Measurements from ENCODE around the gene ZNF367.
"Not testable (repeated sequence)": the region's sequence is repeated elsewhere in the genome, so short reads cannot be mapped to it uniquely, and the experiment has no call there.

Gene ZNF367

DNA sequence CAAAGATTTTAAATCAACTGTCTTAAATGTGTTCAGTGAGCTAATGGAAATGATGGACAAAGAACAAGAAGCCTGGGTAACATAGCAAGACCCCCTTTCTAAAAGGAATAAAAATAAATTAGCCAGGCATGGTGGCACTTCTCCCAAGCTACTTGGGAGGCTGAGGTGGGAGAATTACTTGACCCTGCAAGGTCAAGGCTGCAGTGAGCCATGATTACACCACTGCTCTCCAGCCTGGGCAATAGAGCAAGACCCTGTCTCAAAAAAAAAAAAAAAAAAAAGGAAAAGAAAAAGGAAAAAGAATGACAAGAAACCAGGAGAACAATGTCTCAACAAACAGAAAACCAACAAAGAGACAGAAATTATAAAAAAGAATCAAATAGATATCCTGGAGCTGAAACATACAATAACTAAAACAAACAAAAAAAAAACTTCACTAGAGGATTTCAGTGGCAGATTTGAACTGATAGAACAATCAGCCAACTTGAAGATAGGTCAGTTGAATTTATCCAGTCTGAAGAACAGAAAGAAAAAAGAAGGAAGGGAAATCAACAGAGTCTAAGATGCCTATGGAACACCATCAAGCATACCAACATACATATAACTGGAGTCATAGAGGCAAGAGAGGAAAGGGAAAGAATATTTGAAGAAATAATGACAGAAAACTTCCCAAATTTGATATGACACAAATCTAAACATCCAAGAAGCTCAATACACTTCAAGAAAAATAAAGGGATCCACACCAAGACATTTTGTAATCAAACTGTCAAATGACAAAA lies 17.8 kb downstream of the ZNF367 start:
- no peak for DNase-seq (ENCODE audit: low read depth)

DNA sequence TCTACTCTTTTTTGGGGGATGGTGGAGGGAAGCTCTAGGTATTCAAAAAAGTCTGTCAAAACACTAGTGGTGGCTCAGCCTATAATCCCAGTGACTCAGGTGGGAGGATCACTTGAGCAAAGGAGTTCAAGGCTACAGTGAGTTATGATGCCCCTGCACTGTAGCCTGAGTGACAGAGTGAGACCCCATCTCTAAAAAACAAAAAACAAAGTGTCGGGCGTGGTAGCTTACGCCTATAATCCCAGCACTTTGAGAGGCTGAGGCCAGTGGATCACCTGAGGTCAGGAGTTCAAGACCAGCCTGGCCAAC lies 18.9 kb downstream of the ZNF367 start:
- DNase-seq (ENCODE audit: low read depth), result no peak

DNA sequence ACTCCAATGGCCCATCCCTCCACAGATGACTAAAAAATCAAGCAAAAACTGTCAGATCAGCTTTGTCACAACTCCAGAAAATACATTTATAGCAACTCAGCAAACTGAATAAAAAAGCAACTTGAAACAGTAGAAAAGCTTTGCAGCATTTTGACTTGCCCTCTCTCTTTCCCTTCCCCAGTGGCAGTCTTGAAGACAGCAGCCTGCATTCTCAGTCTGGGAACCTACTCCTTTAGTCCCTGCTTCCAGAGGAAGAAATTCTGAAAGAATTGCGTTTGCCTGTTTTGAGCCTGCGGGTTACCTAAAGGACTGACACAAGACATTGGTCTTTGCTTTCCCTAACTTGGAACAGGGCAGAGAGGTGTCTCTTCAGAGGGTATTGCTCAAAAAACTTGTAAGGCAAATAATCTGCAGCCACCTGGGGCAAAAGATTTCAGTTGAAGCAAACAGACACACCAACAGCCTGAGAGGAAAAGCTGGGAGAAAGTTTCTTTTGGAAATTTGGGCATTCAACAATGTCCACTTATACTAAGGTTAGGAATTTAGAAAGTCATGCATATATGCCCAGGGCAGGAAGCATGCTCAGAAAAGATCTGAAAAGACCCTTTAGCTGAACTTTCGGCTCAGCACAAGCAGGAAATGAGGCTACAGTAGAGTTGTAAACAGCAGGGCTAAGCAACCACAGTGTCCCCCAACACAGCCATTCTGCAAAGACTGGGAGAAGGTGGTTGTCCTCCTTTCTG lies 19.4 kb downstream of the ZNF367 start:
- DNase-seq (ENCODE audit: low read depth), result no peak

DNA sequence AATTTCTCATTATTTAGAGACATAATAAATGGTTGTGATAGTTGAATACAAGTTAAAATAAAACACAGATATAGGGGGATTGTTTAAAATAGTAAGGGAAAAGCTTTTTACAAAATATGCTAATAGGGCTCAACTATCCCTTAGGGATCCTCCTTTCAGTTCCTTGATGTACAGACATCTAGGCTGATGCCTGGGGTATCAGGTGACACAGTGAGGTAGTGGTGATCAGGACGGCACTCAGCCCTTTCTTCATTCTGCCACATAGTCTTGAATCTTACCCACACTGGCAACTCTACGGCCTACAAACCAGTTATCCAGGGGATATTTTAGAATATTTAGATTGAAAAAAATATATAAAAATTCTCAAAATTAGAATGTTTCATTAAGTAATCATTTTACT lies 22.2 kb downstream of the ZNF367 start:
- no peak for DNase-seq (ENCODE audit: low read depth)

DNA sequence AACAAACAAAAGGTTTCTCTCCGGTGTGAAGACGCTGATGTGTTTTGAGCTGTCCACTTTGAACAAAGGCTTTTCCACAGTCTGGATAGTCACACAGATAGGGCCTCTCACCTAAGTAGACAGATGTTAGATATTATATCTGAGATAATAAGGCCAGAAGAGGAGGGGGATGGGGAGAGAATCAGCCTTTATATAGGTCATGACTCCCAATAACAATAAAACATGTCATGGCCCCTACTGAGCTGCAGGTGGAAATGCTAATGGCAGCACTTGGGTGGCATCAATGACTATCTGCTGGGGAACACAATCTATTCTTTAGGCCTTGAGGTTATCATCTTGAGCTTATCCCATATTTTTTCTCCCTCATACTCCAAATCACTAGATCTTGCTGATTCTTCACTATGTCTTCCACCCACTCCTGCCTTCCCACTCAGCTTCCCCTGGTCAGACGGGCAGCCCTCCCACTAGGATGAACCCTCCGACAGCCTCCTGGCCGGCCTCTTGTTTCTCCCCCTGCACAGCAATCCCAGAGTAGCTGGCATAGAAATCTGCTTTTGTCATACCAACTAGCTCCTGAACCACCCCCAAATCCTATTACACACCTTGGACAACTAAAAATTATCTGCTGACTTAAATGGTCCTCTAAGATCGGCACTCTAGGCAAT lies 23.2 kb downstream of the ZNF367 start:
- no peak for DNase-seq (ENCODE audit: low read depth)

DNA sequence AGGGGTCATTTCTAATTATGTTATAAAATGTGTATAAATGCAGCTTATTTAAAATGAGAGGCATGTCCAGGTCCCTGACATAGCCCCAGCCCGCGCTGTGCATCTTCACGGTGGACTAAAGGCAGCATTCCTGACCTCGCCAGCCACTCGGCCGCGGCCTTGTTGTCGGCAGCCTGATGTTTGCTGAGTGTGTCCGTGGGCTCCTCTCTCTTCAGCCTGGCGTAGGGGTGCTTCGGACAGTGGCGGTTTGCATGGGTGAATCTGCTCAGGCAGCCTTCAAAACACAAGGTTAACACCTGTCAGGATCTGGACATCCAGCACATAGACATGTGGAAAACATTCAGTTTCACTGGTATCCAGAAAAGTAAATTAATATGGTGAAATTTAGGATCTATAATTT lies 25.9 kb downstream of the ZNF367 start:
- no peak for DNase-seq (ENCODE audit: low read depth)

DNA sequence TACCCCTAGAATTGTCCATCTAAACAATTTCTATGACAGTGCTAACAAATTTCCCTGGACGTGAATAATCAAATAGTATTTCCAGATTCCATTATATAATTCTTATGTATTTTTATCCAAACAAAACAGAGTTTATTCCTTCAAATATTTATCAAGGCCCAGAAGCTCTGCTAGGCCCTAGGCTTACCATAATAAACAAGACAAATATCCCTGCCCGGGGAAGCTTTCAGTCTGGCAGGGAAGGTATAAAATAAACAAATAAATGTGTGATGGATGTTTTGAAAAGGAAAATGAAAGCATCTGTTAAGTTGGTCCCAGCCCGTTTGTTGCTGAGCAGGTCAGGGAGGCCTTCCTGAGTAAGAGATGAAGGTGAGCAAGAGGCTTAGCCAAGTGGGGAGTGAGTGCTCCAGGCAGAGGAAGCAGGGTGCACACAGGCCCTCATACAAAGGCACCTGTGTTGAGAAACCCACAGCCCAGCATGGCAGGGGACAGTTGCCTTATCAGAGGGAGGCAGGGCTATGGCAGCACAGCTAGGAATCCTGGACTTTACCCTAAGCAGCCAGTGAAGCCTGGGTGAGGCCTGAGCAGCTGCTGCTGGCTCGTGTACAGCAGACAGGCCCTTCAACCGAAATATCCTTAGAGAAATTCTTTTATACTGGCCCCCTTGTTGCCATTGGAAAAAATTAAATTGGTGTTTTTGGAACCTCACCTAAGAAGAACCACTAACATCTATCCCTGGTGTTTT lies 27.0 kb downstream of the ZNF367 start:
- DNase-seq (ENCODE audit: low read depth), result no peak

DNA sequence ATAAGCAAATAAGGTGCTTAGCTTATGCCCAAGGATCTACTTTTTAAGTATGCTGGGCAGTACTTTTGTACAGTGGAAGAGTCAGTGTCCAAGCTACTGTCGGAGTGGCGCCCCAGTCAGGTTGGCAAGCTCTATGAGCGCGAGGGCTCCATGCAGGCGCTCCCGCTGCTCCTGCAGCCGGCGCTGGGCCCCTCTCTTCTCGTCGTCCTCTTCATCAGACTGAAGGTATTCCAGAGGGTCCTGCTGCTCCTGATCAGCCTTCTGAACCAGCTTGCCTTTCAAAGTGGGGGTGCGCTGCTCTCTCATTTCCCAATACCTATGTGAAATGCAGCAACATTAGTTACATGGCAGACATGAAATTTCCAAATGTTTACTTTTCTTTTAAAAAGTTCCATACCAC lies 30.0 kb downstream of the ZNF367 start:
- no peak for DNase-seq (ENCODE audit: low read depth)

DNA sequence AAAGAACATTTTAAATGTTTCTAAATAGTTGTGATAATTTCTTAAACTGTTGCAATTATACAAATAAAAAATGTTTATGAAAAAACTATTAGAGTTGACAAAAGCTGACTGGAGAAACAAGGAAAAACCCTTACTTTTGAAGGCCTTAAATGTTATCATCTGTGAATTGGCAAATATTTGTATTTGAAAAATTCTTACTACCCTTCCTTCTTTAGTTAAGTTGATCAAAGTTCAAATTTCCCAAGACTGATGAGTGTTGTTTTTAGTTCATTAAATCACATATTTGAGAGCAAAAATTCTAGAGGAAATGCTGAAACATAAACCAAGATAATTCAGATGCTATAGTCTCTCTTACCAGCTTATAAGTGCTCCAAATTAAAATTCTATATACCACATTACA lies 32.0 kb downstream of the ZNF367 start:
- no peak for DNase-seq (ENCODE audit: low read depth)

DNA sequence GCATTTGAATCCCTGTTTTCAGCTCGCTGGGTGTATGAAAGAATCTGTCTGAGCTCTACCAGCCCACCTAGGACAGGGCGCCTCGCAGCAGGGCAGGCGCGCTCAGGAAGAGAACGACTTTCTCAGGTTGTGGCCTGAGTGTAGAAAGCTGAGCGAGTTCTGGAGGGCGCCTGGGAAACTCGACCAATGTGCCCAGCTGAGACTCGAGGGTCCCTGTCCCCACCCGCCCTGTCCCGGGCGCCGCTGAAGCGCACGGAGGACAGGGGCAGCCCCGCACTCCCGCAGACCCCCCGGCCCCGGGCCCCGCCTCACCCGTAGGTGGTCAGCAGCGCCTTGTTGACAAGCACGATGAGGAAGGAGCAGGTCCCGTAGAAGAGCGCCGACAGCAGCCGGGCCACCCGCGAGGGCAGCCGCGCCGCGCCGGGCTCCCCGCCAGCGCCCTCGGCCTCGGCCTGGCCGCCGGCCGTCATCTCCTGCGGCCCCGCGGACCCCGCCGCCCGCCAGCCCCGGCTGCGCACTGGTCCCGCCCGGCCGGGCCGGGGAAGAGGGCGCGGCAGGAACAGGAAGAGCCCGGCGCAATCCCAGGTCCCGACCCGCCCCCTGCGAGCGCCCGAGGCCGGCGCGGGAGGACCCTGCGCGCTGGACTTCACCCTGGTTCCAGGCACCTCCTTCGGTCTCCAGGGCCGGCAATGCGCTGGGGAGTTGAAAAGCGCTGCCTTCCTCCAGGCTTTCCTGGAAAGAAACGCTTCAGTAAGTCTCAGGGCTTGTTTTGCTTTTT lies 34.8 kb downstream of the ZNF367 start, which contains the start of gene SLC35D2:
SLC35D2 (minus strand) TSS at position 547 of the 778 bp plus-strand sequence; CDS start at position 470, 77 bp downstream.
- peak; percentile 74 for DNase-seq (ENCODE audit: low read depth)

DNA sequence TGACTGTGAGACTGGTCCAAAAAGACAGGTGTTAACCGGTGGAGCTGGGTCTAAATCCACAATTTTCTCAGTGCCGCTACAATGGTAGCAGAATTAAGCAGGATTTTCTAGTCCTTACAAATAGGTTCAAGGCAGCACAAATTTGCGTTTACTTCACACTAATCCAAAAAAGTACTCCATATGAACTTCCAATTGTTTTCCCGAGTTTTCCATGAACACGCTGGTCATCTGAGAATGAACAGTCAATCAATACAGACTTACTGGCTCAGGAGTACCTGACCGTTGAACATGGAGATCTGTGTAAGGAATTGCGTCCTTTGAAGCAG lies 35.4 kb downstream of the ZNF367 start:
- no peak for DNase-seq (ENCODE audit: low read depth)

DNA sequence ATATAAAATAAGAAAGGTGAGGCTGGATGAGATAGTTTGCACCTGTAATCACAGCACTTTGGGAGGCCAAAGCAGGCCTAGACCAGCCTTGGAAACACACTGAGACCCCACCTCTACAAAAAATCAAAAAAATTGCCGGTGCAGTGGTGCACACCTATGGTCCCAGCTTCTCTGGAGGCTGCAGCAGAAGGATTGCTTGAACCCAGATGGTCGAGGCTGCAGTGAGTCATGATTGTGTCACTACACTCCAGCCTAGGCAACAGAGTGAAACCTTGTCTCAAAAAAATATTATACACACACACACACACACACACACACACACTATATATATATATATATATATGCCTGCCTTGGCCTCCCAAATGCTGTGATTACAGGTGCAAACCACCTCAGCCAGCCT lies 36.0 kb downstream of the ZNF367 start:
- peak; percentile 25 for DNase-seq (ENCODE audit: low read depth)

DNA sequence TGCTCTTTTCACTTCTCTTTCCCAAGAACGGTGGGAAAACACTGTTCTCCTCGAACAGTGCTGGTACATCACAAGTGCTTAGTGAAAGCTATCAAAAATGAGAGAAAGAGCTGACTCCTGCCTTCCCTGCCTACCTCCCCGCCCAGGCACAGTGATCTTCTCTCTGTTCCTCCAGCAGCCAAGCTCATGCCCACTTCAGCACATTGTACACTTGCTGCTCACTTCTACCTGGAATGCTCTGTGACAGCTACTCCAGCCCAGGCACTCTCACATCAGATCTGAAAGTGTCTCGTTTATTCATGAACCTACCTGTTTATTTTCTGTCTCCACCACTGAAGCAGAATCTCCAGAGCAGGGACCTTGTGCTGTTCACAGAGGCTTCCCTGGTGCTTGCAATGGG lies 36.5 kb downstream of the ZNF367 start:
- no peak for DNase-seq (ENCODE audit: low read depth)

DNA sequence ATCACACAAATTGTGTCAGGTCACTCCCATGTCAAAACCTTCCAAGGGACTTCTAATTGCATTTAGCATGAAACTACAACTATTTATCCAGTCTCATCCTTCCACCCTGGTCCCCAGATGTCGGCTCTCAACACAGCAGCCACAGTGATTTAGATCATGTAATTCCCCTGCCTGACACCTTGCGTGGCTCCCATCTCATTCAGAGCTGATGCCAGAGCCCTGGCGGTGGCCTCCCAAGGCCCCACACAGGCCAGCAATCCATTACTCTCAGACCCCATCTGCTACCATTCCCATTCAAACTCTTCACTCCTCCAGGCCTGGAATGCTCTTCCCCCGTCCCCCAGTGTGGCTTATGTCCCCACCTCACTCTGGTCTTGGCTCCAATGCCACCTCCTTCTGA lies 37.0 kb downstream of the ZNF367 start:
- DNase-seq (ENCODE audit: low read depth), result no peak

DNA sequence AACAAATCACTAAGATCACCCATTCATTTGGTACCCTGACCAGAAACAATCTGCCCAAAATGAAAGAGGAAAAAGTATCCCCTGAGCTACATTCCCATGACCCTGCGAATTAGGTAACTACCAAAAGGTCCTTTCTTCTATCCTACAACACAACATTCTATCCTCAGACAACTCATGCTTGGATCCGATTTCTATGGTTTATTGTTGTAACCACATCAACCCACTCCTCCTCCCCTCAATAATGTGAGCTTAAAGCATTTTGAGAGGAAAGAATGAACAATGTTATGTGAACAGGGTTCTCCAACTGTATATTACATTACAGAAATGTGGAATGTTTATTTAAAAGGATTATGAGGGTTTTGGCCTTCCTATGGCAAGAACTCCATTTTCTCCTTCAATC lies 38.7 kb downstream of the ZNF367 start:
- no peak for DNase-seq (ENCODE audit: low read depth)

DNA sequence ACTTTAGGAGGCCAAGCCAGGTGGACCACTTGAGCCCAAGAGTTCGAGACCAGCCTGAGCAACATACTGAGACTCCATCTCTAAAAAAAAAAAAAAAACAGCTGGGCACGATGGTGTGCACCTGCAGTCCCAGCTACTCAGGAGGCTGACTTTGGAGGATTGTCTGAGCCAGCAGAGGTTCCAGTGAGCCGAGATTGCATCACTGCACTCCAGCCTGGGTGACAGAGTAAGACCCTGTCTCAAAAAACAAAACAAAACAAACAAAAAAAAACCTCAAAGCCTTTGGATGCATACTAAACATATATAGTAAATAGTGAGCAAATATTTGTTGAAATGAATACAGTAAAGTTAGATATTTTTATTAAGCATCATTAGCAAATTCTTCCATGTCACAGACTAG lies 40.0 kb downstream of the ZNF367 start:
- DNase-seq (ENCODE audit: low read depth), result no peak

DNA sequence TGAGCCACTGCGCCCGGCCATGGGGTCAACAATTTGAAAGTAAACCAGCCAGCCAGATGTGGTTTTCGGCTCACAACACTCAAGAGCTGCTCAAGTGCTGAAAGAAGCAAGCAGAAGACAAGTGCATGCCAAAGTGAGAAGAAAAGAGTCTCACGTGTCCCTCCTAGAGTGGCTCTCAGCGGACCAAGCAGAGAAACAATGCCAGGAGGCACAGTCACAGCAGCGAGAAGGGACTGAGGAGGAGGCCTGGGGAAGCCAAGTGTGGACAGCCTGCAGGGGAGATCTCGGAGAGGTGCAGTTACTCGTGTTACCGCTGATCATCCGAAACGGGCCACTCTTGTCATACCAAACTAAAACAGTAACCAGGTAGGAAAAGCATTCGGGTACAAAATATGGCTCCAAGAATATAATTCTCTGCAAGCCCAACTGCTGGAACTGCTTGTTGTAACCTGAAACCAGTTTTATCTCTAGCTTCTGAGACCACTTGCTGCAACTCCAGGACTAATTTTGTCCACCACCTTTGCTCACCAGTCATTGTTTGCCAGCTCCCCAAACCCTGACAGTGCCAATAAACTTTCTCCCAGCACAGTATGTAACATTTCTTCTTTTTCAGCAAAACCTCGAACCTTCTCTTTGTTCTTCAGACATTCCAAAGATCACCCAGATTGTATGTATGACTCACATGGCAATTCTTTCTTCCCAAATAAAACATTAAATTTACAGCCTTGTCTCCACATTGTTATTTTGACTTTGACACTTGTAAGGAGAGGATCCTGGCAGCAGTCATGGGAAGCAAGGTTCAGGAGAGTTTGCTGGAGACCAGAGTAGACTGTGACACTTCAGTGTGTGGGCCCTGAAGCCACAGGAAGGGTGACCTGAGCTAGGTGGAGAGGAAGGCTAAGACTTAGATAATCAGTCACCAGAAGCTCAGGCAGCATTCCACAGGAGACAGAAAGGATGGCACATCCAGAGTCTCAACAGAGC lies 41.0 kb downstream of the ZNF367 start:
- DNase-seq (ENCODE audit: low read depth), result peak; percentile 84

DNA sequence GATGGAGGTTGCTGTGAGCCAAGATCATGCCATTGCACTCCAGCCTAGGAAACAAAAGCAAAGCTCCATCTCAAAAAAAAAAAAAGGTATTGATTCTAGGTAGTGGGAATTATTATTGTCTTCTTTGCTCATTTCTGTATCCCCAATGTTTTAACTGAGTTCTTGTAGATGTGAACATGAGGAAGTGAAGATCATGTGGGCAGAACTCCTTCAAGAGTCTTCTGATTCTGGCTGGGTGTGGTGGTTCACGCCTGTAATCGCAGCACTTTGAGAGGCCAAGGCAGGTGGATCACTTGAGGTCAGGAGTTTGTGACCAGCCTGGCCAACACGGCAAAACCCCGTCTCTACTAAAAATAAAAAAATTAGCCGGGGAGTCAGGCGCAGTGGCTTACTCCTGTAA lies 42.7 kb downstream of the ZNF367 start:
- DNase-seq (ENCODE audit: low read depth), result not testable (repeated sequence)

DNA sequence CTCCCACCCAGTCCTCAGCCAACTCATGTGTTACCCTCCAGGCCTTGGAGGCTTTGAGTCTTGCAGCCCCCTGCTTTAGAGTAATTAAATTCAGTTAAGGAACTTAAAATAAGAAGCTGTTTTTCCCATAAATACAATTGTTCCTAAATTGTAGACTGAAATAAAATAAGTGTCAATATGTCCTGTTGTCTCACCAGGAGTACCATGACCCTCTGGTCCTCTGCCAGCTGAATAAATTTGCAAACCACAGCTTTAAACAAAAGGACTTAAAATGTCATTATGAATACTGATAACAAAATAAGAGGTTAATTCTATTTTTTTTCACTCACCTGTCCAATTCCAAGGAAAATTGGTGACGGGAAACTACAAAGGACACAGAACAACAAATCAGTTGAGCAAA lies 50.2 kb downstream of the ZNF367 start:
- no peak for DNase-seq (ENCODE audit: low read depth)

DNA sequence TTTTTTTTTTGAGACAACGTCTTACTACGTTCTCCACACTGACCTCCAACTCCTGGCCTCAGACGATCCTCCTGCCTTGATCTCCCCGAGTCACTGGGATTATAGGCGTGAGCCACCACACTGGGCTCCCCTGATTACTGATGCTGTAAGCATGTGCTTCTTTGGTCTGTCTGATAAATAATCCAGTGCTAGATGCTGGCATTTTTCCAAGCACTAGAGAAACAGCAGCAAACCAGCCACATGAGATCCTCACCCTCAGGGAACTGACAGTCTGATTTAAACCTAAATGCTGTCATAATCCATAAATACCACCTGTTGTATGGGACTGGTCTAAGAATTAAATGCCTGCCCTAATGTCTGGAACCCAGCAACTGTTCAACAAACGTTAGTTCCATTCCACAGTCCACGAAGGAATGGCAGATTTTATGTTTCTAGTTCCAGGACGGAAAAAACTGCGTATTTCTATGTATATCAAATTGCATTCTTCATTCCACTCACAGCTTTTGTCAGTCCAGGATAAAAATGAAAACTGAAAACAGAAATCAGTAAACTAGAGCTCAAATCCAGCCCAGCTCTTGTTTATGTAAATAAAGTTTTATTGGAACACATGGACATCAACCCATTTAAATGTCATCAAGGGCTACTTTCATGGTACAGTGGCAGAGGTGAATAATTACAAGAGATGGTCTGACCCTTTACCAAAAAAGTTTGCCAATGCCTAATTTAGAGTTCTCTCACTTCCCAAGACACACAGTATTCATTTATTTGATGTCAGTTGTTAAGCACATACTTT lies 54.8 kb downstream of the ZNF367 start:
- DNase-seq (ENCODE audit: low read depth), result no peak

All from EH (cell line).